Measurements from ENCODE around the gene HIKESHI.
A peak's percentile ranks its signal among the peaks of the same experiment; 100 is the strongest.
"Not testable (repeated sequence)": the region's sequence is repeated elsewhere in the genome, so short reads cannot be mapped to it uniquely, and the experiment has no call there.

Gene HIKESHI, protein sequence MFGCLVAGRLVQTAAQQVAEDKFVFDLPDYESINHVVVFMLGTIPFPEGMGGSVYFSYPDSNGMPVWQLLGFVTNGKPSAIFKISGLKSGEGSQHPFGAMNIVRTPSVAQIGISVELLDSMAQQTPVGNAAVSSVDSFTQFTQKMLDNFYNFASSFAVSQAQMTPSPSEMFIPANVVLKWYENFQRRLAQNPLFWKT
- 24.3 to 31.0 (median 29.2) reads per million in 4 experiments for total RNA-seq

DNA sequence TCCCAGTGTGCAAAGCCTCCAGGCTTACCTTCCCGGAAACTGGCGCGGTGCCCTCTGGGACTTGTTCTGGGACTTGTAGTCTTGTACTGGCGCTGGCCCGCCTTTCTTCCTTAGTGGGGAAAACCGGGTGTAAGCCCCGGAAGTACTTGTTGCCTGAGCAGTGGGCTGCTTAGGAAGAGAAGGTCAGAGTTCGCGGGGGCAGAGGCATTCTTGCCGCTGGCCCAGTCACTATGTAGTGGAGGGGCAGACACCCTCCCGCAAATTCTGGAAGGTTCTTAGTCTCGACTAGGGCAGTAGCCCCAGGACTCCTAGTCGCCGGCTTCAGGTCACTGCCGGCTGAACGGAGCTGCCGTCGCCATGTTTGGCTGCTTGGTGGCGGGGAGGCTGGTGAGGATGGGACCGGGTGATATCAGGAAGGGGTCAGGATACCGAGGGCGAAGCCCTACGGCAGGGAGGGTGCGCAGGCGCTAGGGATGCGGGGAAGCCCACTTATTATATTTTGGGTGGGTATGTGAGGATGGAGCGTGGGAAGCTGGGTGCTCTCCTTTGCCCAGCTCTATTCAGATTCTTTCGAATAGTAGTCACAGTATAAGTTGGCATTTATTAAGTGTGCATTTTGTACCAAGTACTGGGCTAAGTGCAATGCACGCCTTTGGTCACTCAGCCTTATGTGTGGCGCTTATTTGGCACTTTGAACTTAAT, at the start of gene HIKESHI:
HIKESHI (plus strand) TSS at position 149 of the 702 bp plus-strand sequence; CDS start at position 358, 209 bp downstream.
- DNase-seq, result peak; percentile 87

DNA sequence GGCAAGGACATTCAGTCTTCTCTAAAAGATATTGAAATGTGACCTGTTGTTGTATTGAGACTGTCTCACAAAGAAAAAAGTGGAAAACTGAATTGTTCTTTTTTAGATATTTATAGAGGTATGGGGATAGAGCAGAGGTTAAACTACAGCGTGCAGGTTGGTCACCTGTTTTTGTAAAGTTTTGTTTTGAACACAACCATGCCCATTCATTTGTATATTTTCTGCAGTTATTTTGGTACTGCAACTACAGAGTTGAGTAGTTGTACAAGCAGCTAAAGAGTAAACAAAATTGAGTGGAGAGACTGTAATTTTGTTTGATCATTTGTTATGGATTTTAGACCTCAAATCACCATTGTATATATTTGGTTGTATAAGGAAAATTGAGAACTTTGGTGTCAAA, 46.1 kb upstream of the HIKESHI start:
- no peak for DNase-seq

DNA sequence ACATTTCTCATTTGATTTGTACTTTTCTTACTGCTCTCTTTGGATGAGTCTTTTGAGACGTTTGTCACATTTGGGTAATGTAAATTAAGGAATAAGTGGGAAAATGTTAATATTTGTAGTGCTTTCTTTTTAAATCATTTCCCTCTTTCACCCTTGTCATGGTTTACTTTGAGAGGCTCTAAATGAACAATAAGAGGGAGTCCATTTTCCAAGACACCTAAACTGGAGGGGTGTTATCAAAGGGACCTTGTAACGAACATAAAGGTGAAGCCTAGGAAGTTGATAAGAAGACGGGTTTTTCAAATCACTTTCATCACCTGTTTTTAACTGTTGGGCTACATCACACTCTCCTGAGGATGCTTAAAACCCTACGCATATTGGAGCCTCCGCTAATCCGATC, 45.4 kb upstream of the HIKESHI start:
- no peak for DNase-seq

DNA sequence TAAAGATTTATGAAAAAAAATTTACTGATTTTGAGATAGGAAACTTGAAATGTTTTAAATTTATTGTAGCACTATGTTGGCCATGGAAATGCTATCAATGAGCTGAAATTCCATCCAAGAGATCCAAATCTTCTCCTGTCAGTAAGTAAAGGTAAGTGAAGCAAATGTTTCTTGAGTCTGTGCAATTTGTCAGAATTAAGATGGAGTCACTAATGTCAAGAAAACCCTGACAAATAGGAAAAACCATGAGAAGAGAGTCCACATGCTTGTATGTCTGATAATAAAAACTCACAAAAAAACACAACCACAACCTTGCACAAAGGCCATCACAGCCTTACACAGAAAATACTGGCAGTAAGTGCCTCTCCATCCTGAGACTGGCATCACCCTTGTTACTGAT, 44.6 kb upstream of the HIKESHI start:
- no peak for DNase-seq

DNA sequence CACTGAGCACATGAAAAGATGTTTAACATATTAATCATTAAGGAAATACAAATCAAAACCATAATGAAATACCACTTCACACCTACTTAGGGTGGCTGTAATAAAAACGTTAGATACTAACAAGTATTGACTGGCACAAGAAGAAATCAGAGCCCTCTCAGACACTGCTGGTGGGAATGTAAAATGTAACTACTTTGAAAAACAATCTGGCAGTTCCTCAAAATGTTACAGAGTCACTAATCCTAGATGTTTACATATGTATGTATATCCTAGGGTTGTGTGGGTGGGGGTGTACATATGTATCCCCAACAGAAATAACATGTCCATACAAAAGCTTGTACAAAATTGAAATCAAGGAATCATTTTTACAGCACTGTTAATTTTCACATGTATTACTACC, 42.3 kb upstream of the HIKESHI start:
- no peak for DNase-seq

DNA sequence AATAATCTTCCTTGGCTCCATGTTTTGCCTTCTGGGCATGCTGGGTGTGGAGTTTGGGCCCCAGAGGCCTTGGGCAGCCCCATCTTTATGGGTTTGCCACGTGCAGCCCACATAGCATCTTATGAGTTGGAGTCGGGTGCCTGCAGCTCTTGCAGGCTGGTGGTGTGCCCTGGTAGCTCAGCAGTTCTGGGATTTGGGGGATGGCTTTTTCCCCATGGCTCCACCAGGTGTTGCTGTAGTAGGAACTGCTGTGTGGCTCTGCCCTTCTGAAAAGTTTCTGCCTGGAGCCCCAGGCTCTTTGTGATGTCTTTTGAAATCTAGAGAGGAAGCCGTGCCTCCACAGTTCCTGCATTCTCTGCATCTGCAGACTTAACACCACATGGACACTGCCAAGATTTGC, 40.7 kb upstream of the HIKESHI start:
- DNase-seq, result no peak

DNA sequence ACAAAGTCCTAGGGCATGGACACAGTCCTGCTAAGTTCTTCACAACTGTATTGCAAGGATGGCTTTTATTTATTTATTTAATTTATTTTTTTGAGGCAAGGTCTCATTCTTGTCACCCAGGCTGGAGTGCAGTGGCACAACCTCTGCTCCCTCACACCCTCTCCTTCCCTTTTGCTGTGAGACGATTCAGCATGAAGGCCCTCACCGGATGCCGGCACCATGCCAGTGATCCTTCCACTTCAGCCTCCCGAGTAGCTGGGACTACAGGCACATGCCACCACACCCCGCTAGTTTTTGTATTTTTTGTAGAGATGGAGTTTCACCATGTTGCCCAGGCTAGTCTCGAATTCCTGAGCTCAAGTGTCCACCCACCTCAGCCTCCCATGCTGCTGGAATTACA, 39.7 kb upstream of the HIKESHI start:
- no peak for DNase-seq

DNA sequence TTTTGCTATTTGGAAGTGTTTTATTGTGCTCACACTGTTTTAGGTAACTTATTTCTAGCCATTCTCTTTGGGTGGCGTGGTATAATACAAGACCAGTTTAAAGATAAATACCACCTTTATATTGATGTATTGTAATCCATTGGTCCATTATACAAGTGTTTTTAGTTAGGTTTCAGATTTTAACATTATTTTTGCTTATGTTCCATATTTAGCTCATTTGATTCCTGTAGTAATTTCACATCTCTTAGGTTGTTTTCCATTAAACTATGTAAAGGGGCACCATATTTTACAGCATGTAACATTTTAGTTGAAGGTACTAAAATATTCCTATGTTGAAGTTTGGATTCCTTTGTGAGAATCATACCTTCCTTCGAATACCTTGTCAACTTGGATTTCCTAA, 37.4 kb upstream of the HIKESHI start:
- no peak for DNase-seq

DNA sequence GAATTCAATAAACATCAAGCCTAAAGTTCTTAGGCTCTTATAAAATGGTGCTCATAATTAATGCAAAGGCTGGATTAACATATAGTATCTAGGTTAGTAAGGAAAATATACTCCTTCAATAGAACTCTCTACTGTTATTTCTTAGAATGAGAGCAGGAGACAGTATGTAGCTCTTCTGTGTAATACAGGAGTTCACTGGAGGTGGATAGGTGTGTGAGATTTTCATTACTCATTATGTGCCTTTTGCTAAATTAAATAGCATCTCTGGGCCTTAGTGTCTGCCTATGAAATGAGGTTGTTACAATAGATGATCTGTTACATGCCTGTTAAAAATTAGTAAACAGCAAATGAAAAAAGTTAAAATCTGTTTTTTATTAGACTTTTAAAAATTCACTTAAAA, 36.8 kb upstream of the HIKESHI start:
- no peak for DNase-seq

DNA sequence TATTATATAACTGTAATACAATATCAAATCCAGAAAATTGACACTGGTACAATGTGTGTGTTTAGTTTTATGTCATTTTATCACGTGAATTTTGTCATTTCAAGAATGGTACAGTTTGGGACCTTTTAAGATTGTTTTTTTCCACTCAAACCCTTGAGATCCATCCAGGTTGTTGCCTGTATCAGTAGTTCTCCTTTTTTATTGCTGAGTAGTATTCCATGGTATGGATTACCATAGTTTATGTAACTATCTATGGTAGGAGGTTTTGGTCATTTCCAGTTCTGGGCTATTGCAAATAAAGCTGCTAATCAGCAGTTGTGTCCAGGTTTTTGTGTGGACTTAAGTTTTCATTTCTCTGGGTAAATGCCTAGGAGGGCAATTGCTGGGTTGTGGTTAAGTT, 32.4 kb upstream of the HIKESHI start:
- DNase-seq, result no peak

DNA sequence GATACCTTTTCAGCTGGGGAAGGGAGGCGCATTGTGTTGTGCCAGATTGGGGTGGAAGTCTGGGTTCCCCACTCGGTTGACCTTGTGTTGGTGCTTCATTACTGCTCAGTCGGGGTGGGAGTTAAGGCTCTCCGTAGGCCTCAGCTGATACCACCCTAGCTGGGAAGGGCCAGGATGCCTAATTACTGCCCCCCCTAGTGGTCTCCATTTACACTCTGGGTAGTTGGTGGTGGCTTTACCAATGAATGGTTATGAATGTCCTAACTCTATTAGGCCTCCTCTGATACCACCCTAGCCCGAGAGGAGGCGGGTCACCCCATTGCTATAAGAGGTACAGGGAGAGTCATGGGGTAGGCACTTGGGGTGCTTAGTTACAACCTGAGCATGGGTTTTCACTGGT, 27.5 kb upstream of the HIKESHI start:
- DNase-seq, result no peak

DNA sequence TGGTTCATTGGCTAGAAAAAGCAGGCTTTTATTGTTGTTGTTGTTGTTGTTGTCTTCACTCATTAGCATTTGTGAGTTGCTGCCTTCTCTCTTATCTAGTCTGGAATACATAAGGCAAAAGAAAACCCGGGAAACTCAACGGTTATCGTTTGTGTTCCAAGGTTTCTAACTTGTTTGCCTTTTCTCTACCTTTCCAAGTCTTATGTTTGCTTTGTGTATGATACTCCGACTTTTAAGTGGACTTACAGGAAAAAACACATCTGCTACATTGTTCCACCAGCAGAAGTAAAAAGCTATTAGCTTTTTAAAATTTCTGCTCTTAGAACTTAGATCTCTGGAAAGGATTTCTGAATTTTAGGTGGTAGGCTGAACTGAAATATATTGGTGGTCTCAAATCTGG, 27.0 kb upstream of the HIKESHI start:
- no peak for DNase-seq

DNA sequence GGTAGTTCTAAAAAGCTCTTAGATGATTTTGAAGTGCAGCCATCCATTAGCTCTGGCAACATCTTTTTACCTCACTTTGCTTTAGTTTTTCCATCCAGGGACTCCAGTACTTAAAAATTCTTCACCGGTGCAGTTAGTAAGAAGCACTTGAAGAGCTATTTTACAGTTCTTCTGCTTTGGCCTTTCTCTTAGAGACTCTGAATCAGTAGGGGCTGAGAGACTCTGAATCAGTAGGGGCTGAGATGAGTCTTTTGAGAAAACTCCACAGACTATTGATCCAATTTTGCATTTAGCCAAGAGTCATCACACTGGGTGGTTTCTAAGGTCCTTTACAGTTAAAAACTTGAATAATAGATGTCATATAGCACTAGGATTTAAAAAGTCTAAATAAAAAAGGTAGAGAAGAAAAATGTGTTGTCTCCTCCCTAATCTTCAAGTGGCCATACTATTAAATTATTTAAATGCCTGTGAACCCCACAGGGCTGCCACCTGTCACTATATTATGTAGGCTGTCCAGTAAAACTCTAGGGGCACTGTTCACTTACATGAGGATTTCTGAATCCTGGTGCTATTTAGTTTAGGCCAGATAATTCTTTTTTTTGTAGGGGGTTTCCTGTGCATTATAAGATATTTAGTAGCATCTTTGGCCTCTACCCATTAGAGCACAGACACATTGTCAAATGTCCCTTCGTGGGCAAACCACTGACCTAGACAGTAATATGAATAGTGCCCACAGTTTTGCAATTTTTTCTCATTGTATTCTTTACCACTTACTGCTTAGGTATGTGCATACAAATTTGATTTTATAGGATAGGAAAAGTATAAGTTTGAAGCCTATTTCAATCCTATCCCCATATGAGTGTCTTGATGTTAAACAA, 26.3 kb upstream of the HIKESHI start:
- no peak for DNase-seq

DNA sequence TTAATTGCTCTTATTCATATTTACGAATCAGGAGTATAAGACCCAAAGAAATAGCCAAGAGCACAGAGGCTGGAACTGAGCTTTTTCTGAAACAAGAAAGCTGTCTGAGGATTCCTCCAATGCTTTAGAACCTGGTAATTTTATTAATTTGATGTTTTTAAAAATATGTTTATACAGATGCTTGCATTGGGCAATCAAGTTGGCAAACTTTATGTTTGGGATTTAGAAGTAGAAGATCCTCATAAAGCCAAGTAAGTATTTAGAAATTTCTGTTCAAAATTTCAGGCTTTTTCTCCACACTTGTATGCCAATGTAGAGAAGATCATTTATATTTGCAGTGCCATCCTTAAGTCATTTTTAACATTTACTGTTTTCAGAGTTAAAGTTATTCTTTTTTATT, 24.3 kb upstream of the HIKESHI start:
- no peak for DNase-seq

DNA sequence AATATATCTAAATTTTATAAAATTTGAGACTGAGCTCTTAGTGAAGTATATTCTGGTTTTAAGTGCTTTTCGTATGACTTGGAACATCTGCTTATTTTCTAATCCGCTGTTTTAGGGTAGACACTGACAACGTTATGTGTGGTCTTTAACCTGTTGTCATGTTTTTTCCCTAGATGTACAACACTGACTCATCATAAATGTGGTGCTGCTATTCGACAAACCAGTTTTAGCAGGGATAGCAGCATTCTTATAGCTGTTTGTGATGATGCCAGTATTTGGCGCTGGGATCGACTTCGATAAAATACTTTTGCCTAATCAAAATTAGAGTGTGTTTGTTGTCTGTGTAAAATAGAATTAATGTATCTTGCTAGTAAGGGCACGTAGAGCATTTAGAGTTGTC, 23.8 kb upstream of the HIKESHI start:
- DNase-seq, result no peak

DNA sequence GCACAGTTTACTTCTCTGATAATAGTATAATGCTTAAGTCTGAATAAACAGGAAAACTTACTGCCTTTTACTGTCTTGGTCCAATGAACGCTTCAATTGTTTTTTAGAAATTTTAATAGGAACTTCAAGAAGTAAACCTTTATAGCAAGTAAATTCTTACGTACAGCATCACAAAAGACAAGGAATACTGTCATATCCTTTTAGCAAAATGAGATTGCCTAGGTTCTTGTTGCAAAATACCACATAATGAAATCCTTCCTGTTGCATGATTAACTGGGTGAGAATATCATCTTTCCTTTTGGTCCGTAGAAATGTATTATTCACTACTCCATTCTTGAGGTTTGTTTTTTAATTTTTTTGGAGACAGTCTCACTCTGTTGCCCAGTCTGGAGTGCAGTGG, 22.3 kb upstream of the HIKESHI start:
- DNase-seq, result no peak

DNA sequence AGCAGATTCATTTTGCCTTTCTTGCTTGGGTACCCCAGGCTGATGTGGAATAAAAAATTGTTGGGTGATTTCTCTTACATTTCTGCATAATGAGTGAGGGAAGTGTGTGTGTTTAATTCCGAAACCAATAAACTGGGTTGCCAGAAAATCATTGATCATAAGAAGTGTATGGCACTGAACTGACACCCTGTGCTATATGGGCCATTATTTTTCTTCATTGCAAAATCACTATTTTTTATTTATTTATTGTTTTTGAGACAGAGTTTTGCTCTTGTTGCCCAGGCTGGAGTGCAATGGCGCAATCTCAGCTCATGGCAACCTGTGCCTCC, 14.6 kb upstream of the HIKESHI start:
- DNase-seq, result no peak

DNA sequence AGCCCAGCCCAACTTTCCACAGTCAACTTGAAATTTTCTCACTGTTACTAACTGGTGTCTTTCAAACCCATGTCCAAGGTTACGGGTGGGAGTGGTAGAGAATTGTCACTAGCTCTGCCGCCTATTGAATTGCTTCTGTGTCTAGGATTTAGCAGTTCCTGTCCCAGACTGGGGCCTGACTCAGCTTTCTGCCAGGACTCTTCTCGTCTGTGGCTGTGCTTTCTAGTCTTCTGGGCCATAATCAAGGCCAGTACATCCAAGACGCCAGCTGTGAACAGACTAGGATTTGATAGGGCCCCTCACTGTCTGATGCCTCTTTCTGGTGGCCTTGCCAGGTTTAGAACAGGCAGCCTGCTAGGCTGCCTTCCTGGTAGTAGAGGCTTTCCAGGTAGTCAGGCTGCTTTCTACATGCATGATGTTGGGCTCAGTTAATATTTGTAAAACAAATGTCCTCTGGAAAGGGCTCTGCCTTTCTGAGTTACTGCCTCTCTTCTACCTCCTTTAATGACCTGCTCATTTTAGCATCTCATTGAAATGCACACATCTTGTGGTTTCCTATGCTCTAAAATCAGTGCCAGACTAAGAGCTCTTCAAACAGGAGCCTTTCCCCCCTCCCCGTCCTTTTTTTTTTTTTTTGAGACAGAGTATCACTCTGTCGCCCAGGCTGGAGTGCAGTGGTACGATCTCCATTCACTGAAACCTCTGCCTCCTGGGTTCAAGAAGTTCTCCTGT, 13.1 kb upstream of the HIKESHI start:
- no peak for DNase-seq

DNA sequence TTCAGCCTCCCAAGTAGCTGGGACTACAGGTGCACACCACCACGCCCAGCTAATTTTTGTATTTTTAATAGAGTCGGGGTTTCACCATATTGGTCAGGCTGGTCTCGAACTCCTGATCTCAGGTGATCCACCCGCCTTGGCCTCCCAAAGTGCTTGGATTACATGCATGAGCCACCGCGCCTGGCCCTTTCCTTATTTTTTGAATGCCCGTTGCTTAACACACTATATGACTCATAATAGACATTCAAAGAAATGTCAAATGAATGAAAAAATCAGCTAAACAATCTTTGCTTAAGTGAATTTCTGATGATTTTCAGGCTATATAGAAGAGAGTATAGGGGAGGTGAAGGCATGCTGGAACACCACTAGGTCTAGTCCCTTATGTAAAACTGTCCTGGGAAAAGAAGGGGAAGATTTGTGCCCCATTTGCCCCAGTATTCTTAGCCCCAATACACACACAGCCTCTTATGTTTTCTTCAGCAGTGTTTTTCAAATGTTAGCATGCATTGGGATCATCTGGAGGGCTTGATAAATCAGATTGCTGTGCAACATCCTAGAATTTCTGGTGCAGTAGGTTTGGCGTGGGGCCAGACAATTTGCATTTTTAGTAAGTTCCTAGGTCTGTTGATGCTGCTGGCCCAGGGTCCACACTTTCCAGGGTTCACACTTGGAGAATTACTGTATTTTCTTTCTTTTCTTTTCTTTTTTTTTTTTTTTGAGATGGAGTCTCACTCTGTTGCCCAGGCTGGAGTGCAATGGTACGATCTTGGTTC, 12.3 kb upstream of the HIKESHI start:
- DNase-seq, result not testable (repeated sequence)

DNA sequence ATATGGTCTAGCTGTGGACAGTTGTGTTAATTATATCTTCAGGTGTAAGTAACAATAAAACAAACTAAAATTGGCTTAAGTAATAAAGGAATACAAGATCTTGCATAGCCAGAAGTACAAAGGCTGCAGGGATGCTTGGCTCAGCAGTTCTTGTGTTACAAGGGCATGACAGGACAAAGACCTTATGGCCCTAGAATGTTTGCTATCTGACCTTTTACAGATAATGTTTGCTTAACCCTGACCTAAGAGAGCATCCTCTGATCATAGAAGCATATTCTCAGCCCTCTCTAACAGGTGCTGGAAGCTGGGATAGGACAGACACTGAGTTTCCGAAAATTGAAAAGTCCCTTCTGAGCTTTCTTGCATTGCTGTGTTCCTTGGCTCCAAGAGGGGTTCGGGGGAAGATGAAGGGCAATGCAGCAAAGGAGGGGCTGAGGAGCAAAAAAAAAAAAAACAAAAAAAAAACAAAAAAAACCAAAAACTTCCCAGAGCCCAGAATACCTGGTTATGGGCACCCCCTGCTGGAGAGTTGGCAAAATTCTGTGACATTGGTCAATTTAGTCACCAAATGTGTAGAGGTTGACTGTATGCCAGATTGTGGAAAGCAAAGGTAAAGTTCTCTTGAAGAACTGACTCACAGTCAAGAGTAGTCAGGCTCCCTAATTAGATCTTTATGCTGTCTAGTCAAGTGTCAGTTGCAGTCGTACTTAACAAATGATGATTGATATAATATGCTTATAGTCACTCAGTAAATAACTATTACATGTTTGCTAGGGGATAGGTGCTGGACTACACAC, 10.4 kb upstream of the HIKESHI start:
- DNase-seq, result peak; percentile 30

DNA sequence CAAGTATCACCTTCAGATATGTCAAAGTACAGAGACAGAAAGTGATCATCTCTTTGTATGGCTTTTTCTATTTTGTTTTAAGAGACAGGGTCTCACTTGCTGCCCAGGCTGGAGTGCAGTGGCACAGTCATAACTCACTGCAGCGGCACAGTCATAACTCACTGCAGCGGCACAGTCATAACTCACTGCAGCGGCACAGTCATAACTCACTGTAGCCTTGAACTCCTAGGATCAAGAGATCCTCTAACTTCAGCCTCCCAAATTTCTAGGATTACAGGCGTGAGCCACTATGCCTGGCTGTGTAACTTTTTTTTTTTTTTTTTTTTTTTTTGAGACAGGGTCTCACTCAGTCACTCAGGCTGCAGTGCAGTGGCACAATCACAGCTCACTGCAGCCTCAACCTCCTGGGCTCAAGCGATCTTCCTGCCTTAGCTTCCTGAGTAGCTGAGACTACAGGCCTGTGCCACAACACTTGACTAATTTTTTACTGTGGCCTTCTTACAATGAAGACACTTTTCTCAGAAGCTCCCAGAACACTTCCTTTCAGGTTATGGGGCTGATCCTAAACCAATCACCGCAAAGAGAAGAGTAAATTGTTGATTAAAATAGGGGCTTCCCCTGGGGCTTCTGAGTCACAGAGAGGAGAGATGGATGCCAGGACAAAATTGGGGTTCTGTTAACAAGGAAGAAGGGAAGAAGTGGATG, 9.0 kb upstream of the HIKESHI start:
- no peak for DNase-seq

Data from effector CD8-positive, alpha-beta T cell (primary cell).